ENCODE data around the gene CEMIP.

- TF ChIP-seq POLR2AphosphoS5 (IDR thresholded peaks at IDR 0.05; ENCODE audit: low read depth) = no peak
- TF ChIP-seq, protein P1, sequence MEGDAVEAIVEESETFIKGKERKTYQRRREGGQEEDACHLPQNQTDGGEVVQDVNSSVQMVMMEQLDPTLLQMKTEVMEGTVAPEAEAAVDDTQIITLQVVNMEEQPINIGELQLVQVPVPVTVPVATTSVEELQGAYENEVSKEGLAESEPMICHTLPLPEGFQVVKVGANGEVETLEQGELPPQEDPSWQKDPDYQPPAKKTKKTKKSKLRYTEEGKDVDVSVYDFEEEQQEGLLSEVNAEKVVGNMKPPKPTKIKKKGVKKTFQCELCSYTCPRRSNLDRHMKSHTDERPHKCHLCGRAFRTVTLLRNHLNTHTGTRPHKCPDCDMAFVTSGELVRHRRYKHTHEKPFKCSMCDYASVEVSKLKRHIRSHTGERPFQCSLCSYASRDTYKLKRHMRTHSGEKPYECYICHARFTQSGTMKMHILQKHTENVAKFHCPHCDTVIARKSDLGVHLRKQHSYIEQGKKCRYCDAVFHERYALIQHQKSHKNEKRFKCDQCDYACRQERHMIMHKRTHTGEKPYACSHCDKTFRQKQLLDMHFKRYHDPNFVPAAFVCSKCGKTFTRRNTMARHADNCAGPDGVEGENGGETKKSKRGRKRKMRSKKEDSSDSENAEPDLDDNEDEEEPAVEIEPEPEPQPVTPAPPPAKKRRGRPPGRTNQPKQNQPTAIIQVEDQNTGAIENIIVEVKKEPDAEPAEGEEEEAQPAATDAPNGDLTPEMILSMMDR (conservative IDR thresholded peaks at IDR 0.05; ENCODE audit: low read depth in 2 of 2) = no peak
- no peak for TF ChIP-seq EZH2 (IDR thresholded peaks at IDR 0.05; ENCODE audit: low read depth, unreplicated experiment)
- no peak for TF ChIP-seq CREB1 (CRISPR knock-in tag; IDR thresholded peaks at IDR 0.05; ENCODE audit: low read depth)
- no peak for TF ChIP-seq NANOG (IDR thresholded peaks at IDR 0.05; ENCODE audit: borderline replicate concordance)
- no peak for TF ChIP-seq REST (IDR thresholded peaks at IDR 0.05; ENCODE audit: unreplicated experiment)
- TF ChIP-seq EZH2phosphoT487 (IDR thresholded peaks at IDR 0.05; ENCODE audit: unreplicated experiment) = no peak
These were observed 163.1 kb downstream of the CEMIP start for GRCh38 chr15:80942266-80942665.
